Mammary epithelial cell (primary cell): ENCODE data around the gene DNMBP.

Experiments
- CTCF ChIP-seq, 2 donors: IDR thresholded peaks in 1 of 2; conservative IDR thresholded peaks in 1 of 2; 2 replicates each; pipeline ENCODE4 v1.5.1; 2011 to 2012; ENCODE audit warnings: inconsistent platforms in 2 of 2, low read length in 2 of 2, mild to moderate bottlenecking in 2 of 2, control low read depth in 1 of 2, low read depth in 1 of 2; ENCODE audit not compliant: insufficient read depth in 1 of 2; ENCODE audit errors: extremely low read depth in 1 of 2
- EZH2 ChIP-seq: IDR thresholded peaks from 2 replicates; pipeline ENCODE4 v1.6.1; 2012; ENCODE audit warnings: low read length, inconsistent platforms, borderline replicate concordance

GRCh38 chr10:99929360-99929759, 80.4 kb downstream of the DNMBP start:
- no peak for TF ChIP-seq CTCF (conservative IDR thresholded peaks at IDR 0.05 in 1 of 2, IDR thresholded peaks at IDR 0.05 in 1 of 2; ENCODE audit: extremely low read depth in 1 of 2, insufficient read depth in 1 of 2, low read depth in 1 of 2, low read length in 2 of 2)
- no peak for TF ChIP-seq EZH2
